22Rv1 (cell line): ENCODE results near the gene ATP10B.

Experiments
- ZFX ChIP-seq: fragments of 450-650 bp; IDR thresholded peaks from 2 replicates; pipeline ENCODE4 v1.6.1; 2017; ENCODE audit warnings: antibody characterized with exemption, borderline replicate concordance
- TF ChIP-seq, protein P1 (sequence below): fragments of 450-650 bp; IDR thresholded peaks from 2 replicates; pipeline ENCODE4 v1.5.1; 2017; ENCODE audit warnings: mild to moderate bottlenecking

DNA sequence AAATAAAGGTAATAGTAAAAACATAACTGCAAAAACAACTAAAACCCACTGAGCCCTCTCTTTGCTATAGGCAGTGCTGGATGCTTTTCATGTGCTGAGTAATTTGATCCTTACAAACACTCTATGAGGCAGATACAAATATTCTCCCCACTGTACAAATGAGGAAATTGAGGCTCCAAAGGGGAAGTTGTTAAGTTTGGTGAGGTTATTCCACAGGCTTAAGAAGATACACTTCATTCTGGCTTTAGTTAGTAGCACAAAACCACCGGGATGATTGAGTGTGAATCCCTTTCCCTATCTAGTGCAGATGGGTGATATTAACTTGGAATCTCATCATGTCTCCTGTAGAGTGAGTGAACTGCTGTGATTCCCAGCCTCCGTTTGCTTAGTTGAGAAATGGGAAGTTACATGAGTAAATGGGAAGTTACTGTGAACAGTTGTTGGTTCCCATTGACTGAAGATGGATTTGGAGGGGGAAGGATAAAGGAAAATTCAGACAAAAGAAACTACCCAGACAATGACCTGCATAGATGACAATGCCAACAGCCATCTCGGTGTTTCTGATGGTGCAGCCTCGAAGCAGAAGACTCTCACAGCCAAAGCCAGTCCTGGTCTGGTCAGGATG lies 208.3 kb downstream of the ATP10B start:
- TF ChIP-seq, protein P1, sequence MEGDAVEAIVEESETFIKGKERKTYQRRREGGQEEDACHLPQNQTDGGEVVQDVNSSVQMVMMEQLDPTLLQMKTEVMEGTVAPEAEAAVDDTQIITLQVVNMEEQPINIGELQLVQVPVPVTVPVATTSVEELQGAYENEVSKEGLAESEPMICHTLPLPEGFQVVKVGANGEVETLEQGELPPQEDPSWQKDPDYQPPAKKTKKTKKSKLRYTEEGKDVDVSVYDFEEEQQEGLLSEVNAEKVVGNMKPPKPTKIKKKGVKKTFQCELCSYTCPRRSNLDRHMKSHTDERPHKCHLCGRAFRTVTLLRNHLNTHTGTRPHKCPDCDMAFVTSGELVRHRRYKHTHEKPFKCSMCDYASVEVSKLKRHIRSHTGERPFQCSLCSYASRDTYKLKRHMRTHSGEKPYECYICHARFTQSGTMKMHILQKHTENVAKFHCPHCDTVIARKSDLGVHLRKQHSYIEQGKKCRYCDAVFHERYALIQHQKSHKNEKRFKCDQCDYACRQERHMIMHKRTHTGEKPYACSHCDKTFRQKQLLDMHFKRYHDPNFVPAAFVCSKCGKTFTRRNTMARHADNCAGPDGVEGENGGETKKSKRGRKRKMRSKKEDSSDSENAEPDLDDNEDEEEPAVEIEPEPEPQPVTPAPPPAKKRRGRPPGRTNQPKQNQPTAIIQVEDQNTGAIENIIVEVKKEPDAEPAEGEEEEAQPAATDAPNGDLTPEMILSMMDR: no peak
- TF ChIP-seq ZFX: no peak
